HCT116 (cell line): ENCODE data around the gene MSH2. TPM values are rescaled to one million over a fixed set of nuclear protein-coding genes. Genes with fewer than 3 reads are reported as not detected.
"Not testable (repeated sequence)": the region's sequence is repeated elsewhere in the genome, so short reads cannot be mapped to it uniquely, and the experiment has no call there.

Experiments
- ATAC-seq: fragments of 200-7000 bp; cut with Tn5 transposase; 2 replicates; pipeline ENCODE4 v1.9.1; 2020; ENCODE audit warnings: mild to moderate bottlenecking, moderate library complexity
- BruUV-seq: library from RNA; stranded (reverse); fragments of 400-500 nt; replicated peaks from 2 replicates; lab custom pipeline; 2021; lab: Mats Ljungman, UMichigan
- CTCF ChIA-PET: fragments of 300-600 bp; sonication (Branson Sonifier 250); formaldehyde crosslinking; loops from one replicate; lab custom pipeline; 2021; ENCODE audit warnings: antibody characterized with exemption; lab: Charles Lee
- POLR2A ChIA-PET: fragments of 300-600, 350-600 bp; sonication (Branson Sonifier 250); formaldehyde crosslinking; loops from one replicate; lab custom pipeline; 2021; ENCODE audit warnings: antibody characterized with exemption; lab: Charles Lee
- RAD21 ChIA-PET, 2 experiments: fragments of 300-600 bp; sonication (Branson Sonifier 250); formaldehyde crosslinking; loops; one replicate each; lab custom pipeline; 2023; ENCODE audit warnings: low total read pairs in 2 of 2; ENCODE audit not compliant: uncharacterized antibody in 2 of 2, unreplicated experiment in 2 of 2, low non-redundant PET in 1 of 2; lab: Charles Lee
- DNase-seq: peaks from one replicate; pipeline ENCODE4 v3.0.0-alpha.2; 2010; ENCODE audit warnings: low read depth, low spot score
- H2AFZ ChIP-seq: fragments of 200-600 bp; shearing (Covaris generic), sonication (generic); 2 replicates; pipeline ENCODE4 v1.6.1; 2017; ENCODE audit warnings: low read depth, mixed run types, mixed read lengths, antibody characterized with exemption, low read length; ENCODE audit not compliant: poor library complexity, severe bottlenecking
- H3K27ac ChIP-seq: 2 replicates; pipeline ENCODE4 v1.5.1; 2012; ENCODE audit warnings: low read depth, low read length
- H3K27me3 ChIP-seq: fragments of 200-600 bp; sonication (generic); 2 replicates; pipeline ENCODE4 v1.6.1; 2016; ENCODE audit warnings: mixed run types, low read length, mixed read lengths; ENCODE audit not compliant: insufficient read depth
- H3K36me3 ChIP-seq, 2 experiments: fragments of 200-500 bp in 1 of 2; fragments of 200-600 bp in 1 of 2; sonication (Bioruptor generic) in 1 of 2; sonication (generic) in 1 of 2; 2 replicates each; pipeline versions ENCODE4 v1.5.1 to v1.6.1; 2014 to 2016; ENCODE audit warnings: low read length in 2 of 2, inconsistent platforms in 1 of 2, mixed read lengths in 1 of 2, mixed run types in 1 of 2; ENCODE audit not compliant: insufficient read depth in 2 of 2, control insufficient read depth in 1 of 2
- H3K4me1 ChIP-seq, 2 experiments: fragments of 200-600 bp in 1 of 2; sonication (generic) in 1 of 2; 2 replicates each; pipeline versions ENCODE4 v1.5.1 to v1.6.1; 2012 to 2017; ENCODE audit warnings: low read length in 2 of 2, inconsistent platforms in 1 of 2, mild to moderate bottlenecking in 1 of 2, mixed read lengths in 1 of 2, mixed run types in 1 of 2, moderate library complexity in 1 of 2; ENCODE audit not compliant: insufficient read depth in 2 of 2, control insufficient read depth in 1 of 2
- H3K4me2 ChIP-seq: fragments of 200-600 bp; sonication (generic); 2 replicates; pipeline ENCODE4 v1.6.1; 2017; ENCODE audit warnings: mixed run types, low read length, mixed read lengths
- H3K4me3 ChIP-seq, 2 experiments: fragments of 200-600 bp in 1 of 2; sonication (generic) in 1 of 2; replicated peaks in 1 of 2; 2 replicates each; pipeline ENCODE4 v1.5.1; 2011 to 2016; ENCODE audit warnings: low read length in 2 of 2, control low read depth in 1 of 2, low read depth in 1 of 2, mild to moderate bottlenecking in 1 of 2, mixed read lengths in 1 of 2, mixed run types in 1 of 2
- H3K79me2 ChIP-seq: fragments of 200-600 bp; sonication (generic); 2 replicates; pipeline ENCODE4 v1.6.1; 2017; ENCODE audit warnings: mild to moderate bottlenecking, mixed run types, low read length, moderate library complexity, mixed read lengths; ENCODE audit not compliant: insufficient read depth
- H3K9ac ChIP-seq: fragments of 200-600 bp; sonication (generic); 2 replicates; pipeline ENCODE4 v1.6.1; 2016; ENCODE audit warnings: low read length, mixed read lengths
- H3K9me2 ChIP-seq: fragments of 200-600 bp; sonication (generic), shearing (Covaris generic); 2 replicates; pipeline ENCODE4 v1.6.1; 2017; ENCODE audit warnings: mixed run types, mild to moderate bottlenecking, moderate library complexity; ENCODE audit not compliant: insufficient read depth
- H3K9me3 ChIP-seq, 2 experiments: fragments of 200-500 bp in 1 of 2; fragments of 200-600 bp in 1 of 2; sonication (Bioruptor generic) in 1 of 2; sonication (generic) in 1 of 2; 2 replicates each; pipeline ENCODE4 v1.6.1; 2014 to 2017; ENCODE audit warnings: low read length in 2 of 2, mixed read lengths in 2 of 2, inconsistent platforms in 1 of 2, low read depth in 1 of 2, mild to moderate bottlenecking in 1 of 2, mixed run types in 1 of 2, moderate library complexity in 1 of 2; ENCODE audit not compliant: control insufficient read depth in 1 of 2, insufficient read depth in 1 of 2
- H4K20me1 ChIP-seq: fragments of 200-600 bp; sonication (generic), shearing (Covaris generic); 2 replicates; pipeline ENCODE4 v1.6.1; 2017; ENCODE audit warnings: mixed run types, mild to moderate bottlenecking, moderate library complexity; ENCODE audit not compliant: insufficient read depth
- EGR1 ChIP-seq: IDR thresholded peaks from 2 replicates; pipeline ENCODE4 v1.6.1; 2012; ENCODE audit warnings: low read depth
- ELF1 ChIP-seq: IDR thresholded peaks from 2 replicates; pipeline ENCODE4 v1.6.1; 2012; ENCODE audit warnings: low read depth, borderline replicate concordance
- EZH2 ChIP-seq: fragments of 200-600 bp; sonication (generic); IDR thresholded peaks from 2 replicates; pipeline ENCODE4 v1.6.1; 2017; ENCODE audit warnings: antibody characterized with exemption, mixed run types
- EZH2phosphoT487 ChIP-seq: fragments of 200-600 bp; IDR thresholded peaks from 2 replicates; pipeline ENCODE4 v1.6.1; 2018; ENCODE audit warnings: antibody characterized with exemption, borderline replicate concordance
- FOSL1 ChIP-seq: IDR thresholded peaks from 2 replicates; pipeline ENCODE4 v1.6.1; 2012; ENCODE audit warnings: low read depth
- JUND ChIP-seq: IDR thresholded peaks from 2 replicates; pipeline ENCODE4 v1.6.1; 2012
- POLR2AphosphoS5 ChIP-seq: IDR thresholded peaks from 2 replicates; pipeline ENCODE4 v1.6.1; 2011; ENCODE audit warnings: mild to moderate bottlenecking, low read depth, low read length, moderate library complexity
- SRF ChIP-seq: IDR thresholded peaks from 2 replicates; pipeline ENCODE4 v1.6.1; 2012; ENCODE audit warnings: low read depth
- TCF7L2 ChIP-seq: IDR thresholded peaks from 2 replicates; pipeline ENCODE4 v1.7.0; 2011; ENCODE audit warnings: borderline replicate concordance, inconsistent platforms; ENCODE audit not compliant: insufficient read depth, insufficient read length; ENCODE audit errors: extremely low read depth
- YY1 ChIP-seq: IDR thresholded peaks from 2 replicates; pipeline ENCODE4 v1.6.1; 2011; ENCODE audit warnings: low read length, low read depth, moderate library complexity, mild to moderate bottlenecking; ENCODE audit not compliant: insufficient replicate concordance; ENCODE audit errors: extremely low read depth
- ZFX ChIP-seq: fragments of 450-650 bp; IDR thresholded peaks from 2 replicates; pipeline ENCODE4 v1.6.1; 2017
- ZNF274 ChIP-seq: fragments of 200-500 bp; sonication (Bioruptor generic); IDR thresholded peaks from 2 replicates; pipeline ENCODE4 v1.6.1; 2014; ENCODE audit warnings: mild to moderate bottlenecking, low read depth, low read length, inconsistent platforms
- intact Hi-C: fragments of 100-400 bp; cut with micrococcal nuclease; formaldehyde crosslinking; loops from 2 replicates; pipeline ENCODE4 v1.10.0; 2022
- total RNA-seq: library from RNA; stranded (reverse); gene quantifications from one replicate; pipeline ENCODE4 v1.2.1, GENCODE V29; 2021; ENCODE audit not compliant: unreplicated experiment
- TF ChIP-seq, protein P1 (sequence below), 3 experiments: fragments of 200-600 bp in 1 of 3; sonication (generic) in 1 of 3; IDR thresholded peaks in 2 of 3; conservative IDR thresholded peaks in 1 of 3; 2 replicates each; pipeline ENCODE4 v1.5.1; 2012 to 2017; ENCODE audit warnings: low read depth in 2 of 3, low read length in 2 of 3, antibody characterized with exemption in 1 of 3, borderline replicate concordance in 1 of 3, control low read depth in 1 of 3, mild to moderate bottlenecking in 1 of 3, mixed read lengths in 1 of 3, mixed run types in 1 of 3, moderate library complexity in 1 of 3; ENCODE audit not compliant: insufficient read depth in 1 of 3

Gene MSH2
- total RNA-seq, 1 experiment from 2014 or later: 54.9 TPM

DNA sequence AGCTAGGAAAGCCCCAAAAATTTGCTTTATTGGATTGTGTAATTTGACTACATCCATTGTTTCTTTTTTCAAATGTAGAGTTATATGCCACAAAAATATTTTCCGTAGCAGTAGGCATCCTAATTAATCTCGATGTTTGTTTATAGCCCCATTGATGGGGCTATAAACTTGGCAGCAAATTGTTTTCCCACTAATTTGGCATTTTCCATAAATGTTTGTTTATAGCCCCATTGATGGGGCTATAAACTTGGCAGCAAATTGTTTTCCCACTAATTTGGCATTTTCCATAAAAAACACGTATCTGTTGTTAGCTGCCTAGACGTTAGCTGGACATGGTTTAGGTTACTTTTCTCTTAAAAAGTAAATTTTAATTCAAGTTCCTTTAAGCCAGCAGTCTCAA, 23.8 kb downstream of the MSH2 start (continued):
- TF ChIP-seq EZH2 (no peak), ZNF274 (no peak), JUND (no peak), FOSL1 (no peak), EGR1 (no peak), ZFX (no peak), YY1 (no peak), POLR2AphosphoS5 (no peak), EZH2phosphoT487 (no peak), TCF7L2 (no peak), SRF (no peak), ELF1 (no peak)
- TF ChIP-seq, protein P1, sequence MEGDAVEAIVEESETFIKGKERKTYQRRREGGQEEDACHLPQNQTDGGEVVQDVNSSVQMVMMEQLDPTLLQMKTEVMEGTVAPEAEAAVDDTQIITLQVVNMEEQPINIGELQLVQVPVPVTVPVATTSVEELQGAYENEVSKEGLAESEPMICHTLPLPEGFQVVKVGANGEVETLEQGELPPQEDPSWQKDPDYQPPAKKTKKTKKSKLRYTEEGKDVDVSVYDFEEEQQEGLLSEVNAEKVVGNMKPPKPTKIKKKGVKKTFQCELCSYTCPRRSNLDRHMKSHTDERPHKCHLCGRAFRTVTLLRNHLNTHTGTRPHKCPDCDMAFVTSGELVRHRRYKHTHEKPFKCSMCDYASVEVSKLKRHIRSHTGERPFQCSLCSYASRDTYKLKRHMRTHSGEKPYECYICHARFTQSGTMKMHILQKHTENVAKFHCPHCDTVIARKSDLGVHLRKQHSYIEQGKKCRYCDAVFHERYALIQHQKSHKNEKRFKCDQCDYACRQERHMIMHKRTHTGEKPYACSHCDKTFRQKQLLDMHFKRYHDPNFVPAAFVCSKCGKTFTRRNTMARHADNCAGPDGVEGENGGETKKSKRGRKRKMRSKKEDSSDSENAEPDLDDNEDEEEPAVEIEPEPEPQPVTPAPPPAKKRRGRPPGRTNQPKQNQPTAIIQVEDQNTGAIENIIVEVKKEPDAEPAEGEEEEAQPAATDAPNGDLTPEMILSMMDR (IDR thresholded peaks at IDR 0.05 in 2 of 3, conservative IDR thresholded peaks at IDR 0.05 in 1 of 3; ENCODE audit: borderline replicate concordance in 1 of 3, insufficient read depth in 1 of 3, low read depth in 2 of 3, low read length in 2 of 3): no peak

DNA sequence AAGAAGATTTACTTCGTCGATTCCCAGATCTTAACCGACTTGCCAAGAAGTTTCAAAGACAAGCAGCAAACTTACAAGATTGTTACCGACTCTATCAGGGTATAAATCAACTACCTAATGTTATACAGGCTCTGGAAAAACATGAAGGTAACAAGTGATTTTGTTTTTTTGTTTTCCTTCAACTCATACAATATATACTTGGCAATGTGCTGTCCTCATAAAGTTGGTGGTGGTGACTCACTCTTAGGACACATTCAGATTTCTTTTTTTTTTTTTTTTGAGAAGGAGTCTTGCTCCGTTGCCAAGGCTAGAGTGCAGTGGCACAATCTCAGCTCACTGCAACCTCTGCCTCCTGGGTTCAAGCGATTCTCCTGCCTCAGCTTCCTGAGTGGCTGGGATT, 26.8 kb downstream of the MSH2 start:
- no peak for TF ChIP-seq SRF
- H3K4me1 ChIP-seq: no peaks in the 10 kb centered on the region
- H3K4me3 ChIP-seq: no peak overlapping the region
- H3K4me2 ChIP-seq: no peak overlapping the region
- no TSS peak for BruUV-seq
- intact Hi-C loops: no loop called here
- H4K20me1 ChIP-seq: no peaks in the 10 kb centered on the region
- H2AFZ ChIP-seq: no peak overlapping the region
- POLR2A ChIA-PET: no interaction called here
- no peaks in the 10 kb centered on the region for H3K9me2 ChIP-seq
- no peaks in the 10 kb centered on the region for H3K27me3 ChIP-seq
- no peak for DNase-seq
- H3K79me2 ChIP-seq: peaks cover 7% of the 10 kb centered on the region; the same call in 1 of the 2 replicates
- RAD21 ChIA-PET: no interaction called here
- no peaks in the 10 kb centered on the region for H3K9me3 ChIP-seq
- peaks cover 7 to 9% of the 10 kb centered on the region in 2 experiments; a peak in 3 of 4 replicates for H3K36me3 ChIP-seq
- H3K27ac ChIP-seq: no peak overlapping the region
- no peak overlapping the region for H3K9ac ChIP-seq
- no peak for ATAC-seq
- CTCF ChIA-PET: no interaction called here

DNA sequence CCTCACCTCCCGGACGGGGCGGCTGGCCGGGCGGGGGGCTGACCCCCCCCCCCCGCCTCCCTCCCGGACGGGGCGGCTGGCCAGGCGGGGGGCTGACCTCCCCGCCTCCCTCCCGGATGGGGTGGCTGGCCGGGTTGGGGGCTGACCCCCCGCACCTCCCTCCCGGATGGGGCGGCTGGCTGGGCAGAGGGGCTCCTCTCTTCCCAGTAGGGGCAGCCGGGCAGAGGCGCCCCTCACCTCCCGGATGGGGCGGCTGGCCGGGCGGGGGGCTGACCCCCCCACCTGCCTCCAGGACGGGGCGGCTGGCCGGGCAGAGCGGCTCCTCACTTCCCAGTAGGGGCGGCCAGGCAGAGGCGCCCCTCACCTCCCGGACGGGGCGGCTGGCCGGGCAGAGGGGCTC, 30.1 kb downstream of the MSH2 start:
- RAD21 ChIA-PET, H3K79me2 ChIP-seq, H2AFZ ChIP-seq, DNase-seq, H4K20me1 ChIP-seq, ATAC-seq, H3K9ac ChIP-seq, POLR2A ChIA-PET, H3K9me2 ChIP-seq, intact Hi-C loops, H3K27ac ChIP-seq, H3K9me3 ChIP-seq, H3K4me1 ChIP-seq, CTCF ChIA-PET, H3K27me3 ChIP-seq, BruUV-seq, H3K4me3 ChIP-seq, H3K4me2 ChIP-seq: not testable (repeated sequence)
- peaks cover 2 to 11% of the 10 kb centered on the region in 2 experiments; a peak in 2 of 4 replicates for H3K36me3 ChIP-seq
